ENCODE data around the gene PTPRA. TPM values are rescaled to one million over a fixed set of nuclear protein-coding genes. Genes with fewer than 3 reads are reported as not detected.
A peak's percentile ranks its signal among the peaks of the same experiment; 100 is the strongest.

The PTPRA gene
- total and polyA plus RNA-seq, 2 of the 13 experiments (the other 11 are each of a cell fraction or from before 2014, with no cell fraction given): 47.2 to 127 TPM

- TF ChIP-seq ZXDC (CRISPR knock-in tag; IDR thresholded peaks at IDR 0.05) (peak; percentile 66; the same call in 1 of the 2 replicates), ZMYM2 (CRISPR knock-in tag; IDR thresholded peaks at IDR 0.05) (peak; percentile 95), TRIM22 (IDR thresholded peaks at IDR 0.05) (no peak), ZFYVE20 (CRISPR knock-in tag; IDR thresholded peaks at IDR 0.05; ENCODE audit: borderline replicate concordance, low read depth) (peak; percentile 97; the same call in 1 of the 2 replicates), KDM3A (CRISPR knock-in tag; IDR thresholded peaks at IDR 0.05; ENCODE audit: low read depth) (peak; percentile 95; the same call in 1 of the 2 replicates), KIAA2018 (CRISPR knock-in tag; IDR thresholded peaks at IDR 0.05; ENCODE audit: borderline replicate concordance) (peak; percentile 93; the same call in 1 of the 2 replicates), HMG20B (CRISPR knock-in tag; conservative IDR thresholded peaks at IDR 0.05) (peak; percentile 79), SRSF9 (IDR thresholded peaks at IDR 0.05; ENCODE audit: borderline replicate concordance, insufficient read depth, low read depth, low read length, poor library complexity, severe bottlenecking) (no peak), ZC3H4 (CRISPR knock-in tag; IDR thresholded peaks at IDR 0.05; ENCODE audit: borderline replicate concordance) (peak; percentile 91; the same call in 1 of the 2 replicates), ZBTB39 (CRISPR knock-in tag; IDR thresholded peaks at IDR 0.05) (no peak), HDAC6 (IDR thresholded peaks at IDR 0.05; ENCODE audit: low read depth, low read length) (no peak), NCOR1 (IDR thresholded peaks at IDR 0.05; ENCODE audit: borderline replicate concordance, low read length) (no peak)
These were observed 32.9 kb upstream of the PTPRA start, which contains the start of the genes PCED1A and VPS16 (continued) for GRCh38 chr20:2840138-2840966.
